Osteoblast (primary cell): Measurements from ENCODE around the gene ADIPOR2. TPM values are rescaled to one million over a fixed set of nuclear protein-coding genes. Genes with fewer than 3 reads are reported as not detected.

Experiments used
- DNase-seq: peaks from one replicate; pipeline ENCODE4 v3.0.0; 2011; ENCODE audit warnings: low spot score, mixed read lengths; ENCODE audit not compliant: insufficient read length; ENCODE audit errors: missing footprints
- H2AFZ ChIP-seq: 2 replicates; pipeline ENCODE4 v1.6.0; 2011; ENCODE audit warnings: mild to moderate bottlenecking, low read length
- H3K27ac ChIP-seq: 2 replicates; pipeline ENCODE4 v1.5.1; 2011; ENCODE audit warnings: mild to moderate bottlenecking, low read depth, low read length, moderate library complexity
- H3K27me3 ChIP-seq: 2 replicates; pipeline ENCODE4 v1.6.0; 2012; ENCODE audit warnings: mild to moderate bottlenecking, control low read depth, inconsistent platforms, low read length, moderate library complexity; ENCODE audit not compliant: insufficient read depth
- H3K36me3 ChIP-seq: 2 replicates; pipeline ENCODE4 v1.5.1; 2011; ENCODE audit warnings: mild to moderate bottlenecking, low read length, control low read depth, moderate library complexity; ENCODE audit not compliant: insufficient read depth
- H3K4me1 ChIP-seq: 2 replicates; pipeline ENCODE4 v1.5.1; 2011; ENCODE audit warnings: mild to moderate bottlenecking, low read length, control low read depth, moderate library complexity; ENCODE audit not compliant: insufficient read depth
- H3K4me2 ChIP-seq: 2 replicates; pipeline ENCODE4 v1.6.0; 2011; ENCODE audit warnings: mild to moderate bottlenecking, low read length; ENCODE audit not compliant: insufficient read depth
- H3K4me3 ChIP-seq: fragments of 200-600 bp; sonication (generic); 3 replicates; pipeline ENCODE4 v1.5.1; 2012; ENCODE audit warnings: mild to moderate bottlenecking, low read length, inconsistent platforms; ENCODE audit not compliant: insufficient read depth
- H3K79me2 ChIP-seq: 2 replicates; pipeline ENCODE4 v1.6.0; 2012; ENCODE audit warnings: mild to moderate bottlenecking, low read length, control low read depth, inconsistent platforms; ENCODE audit not compliant: insufficient read depth
- H3K9me3 ChIP-seq: 2 replicates; pipeline ENCODE4 v1.5.1; 2011; ENCODE audit warnings: low read depth, low read length, control low read depth
- H4K20me1 ChIP-seq: 2 replicates; pipeline ENCODE4 v1.6.0; 2012; ENCODE audit warnings: mild to moderate bottlenecking, low read length, control low read depth; ENCODE audit not compliant: insufficient read depth
- total RNA-seq: library from RNA; depleted of rRNA; stranded (reverse); fragments of >200 nt; gene quantifications from 2 replicates; pipeline ENCODE4 v1.2.3, GENCODE V29; 2012
- TF ChIP-seq, protein P1 (sequence below): IDR thresholded peaks from 2 replicates; pipeline ENCODE4 v1.5.1; 2011; ENCODE audit warnings: mild to moderate bottlenecking, low read depth, low read length, moderate library complexity; ENCODE audit errors: extremely low read depth

Gene ADIPOR2
- total RNA-seq, 1 donor, result 32.2 TPM

DNA sequence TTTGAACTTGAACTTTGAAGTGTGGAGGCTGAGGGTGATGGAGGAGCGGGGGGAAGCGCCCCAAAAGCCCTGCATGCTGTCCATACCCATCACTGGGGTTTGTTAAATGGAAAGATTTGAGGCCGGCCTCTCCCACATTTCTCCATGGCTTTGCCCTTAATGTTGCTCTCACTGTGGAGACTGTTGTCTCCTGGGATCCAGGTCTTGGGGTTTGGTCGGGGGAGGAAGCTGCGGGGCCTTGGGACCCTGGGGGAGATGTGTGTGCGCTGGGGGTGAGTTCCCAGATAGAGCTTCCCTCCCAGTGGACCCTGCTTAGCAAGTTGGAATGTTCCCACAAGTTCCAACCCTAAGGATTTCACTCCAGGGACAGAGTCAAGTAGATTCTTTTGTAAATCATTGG is 101.5 kb downstream of the ADIPOR2 start:
- Histone ChIP-seq H4K20me1 (no peaks in the 10 kb centered on the region), H3K9me3 (no peaks in the 10 kb centered on the region), H3K27ac (no peak overlapping the region), H2AFZ (no peak overlapping the region), H3K27me3 (peaks cover 4% of the 10 kb centered on the region), H3K79me2 (no peaks in the 10 kb centered on the region), H3K4me3 (no peak overlapping the region), H3K36me3 (peaks cover 2% of the 10 kb centered on the region), H3K4me2 (no peak overlapping the region), H3K4me1 (peaks cover 10% of the 10 kb centered on the region)
- TF ChIP-seq, protein P1, sequence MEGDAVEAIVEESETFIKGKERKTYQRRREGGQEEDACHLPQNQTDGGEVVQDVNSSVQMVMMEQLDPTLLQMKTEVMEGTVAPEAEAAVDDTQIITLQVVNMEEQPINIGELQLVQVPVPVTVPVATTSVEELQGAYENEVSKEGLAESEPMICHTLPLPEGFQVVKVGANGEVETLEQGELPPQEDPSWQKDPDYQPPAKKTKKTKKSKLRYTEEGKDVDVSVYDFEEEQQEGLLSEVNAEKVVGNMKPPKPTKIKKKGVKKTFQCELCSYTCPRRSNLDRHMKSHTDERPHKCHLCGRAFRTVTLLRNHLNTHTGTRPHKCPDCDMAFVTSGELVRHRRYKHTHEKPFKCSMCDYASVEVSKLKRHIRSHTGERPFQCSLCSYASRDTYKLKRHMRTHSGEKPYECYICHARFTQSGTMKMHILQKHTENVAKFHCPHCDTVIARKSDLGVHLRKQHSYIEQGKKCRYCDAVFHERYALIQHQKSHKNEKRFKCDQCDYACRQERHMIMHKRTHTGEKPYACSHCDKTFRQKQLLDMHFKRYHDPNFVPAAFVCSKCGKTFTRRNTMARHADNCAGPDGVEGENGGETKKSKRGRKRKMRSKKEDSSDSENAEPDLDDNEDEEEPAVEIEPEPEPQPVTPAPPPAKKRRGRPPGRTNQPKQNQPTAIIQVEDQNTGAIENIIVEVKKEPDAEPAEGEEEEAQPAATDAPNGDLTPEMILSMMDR, result no peak
- DNase-seq, result no peak

DNA sequence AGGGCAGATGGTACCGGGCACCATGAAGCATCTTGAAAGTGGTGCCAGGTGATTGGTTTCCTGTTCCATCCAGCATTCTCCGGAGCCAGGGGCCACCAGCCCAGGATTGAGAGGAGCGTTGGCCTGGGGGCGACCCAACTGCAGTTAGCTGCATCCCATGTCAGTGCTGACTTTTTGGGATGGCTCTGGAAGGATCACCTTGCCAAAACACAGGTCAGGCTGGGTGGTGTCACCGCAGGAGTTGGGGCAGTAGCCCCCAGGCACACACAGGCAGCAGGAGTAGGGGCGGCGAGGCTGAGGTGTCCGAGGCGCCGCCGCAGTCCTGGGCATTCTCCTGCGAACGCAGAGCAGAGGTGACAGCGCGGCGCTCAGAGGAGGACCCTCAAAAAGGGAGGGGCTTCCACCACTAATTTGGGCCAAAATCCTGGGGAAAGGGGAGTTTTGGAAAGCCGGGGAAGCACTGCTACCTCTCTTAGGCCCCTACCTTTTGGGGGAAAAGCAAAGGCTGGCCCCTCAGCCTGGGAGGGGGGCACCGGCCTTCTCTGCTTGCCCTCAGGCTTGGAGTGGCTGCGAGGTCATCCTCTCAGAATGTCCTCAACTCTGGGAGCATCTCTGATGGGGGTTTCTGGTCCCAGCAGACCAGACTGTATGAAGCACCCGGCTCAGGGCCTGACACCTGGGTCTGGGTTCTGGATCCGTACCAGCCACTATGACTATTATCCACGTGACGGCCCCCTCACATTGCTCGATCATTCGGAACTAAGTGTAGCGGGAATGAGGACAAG is 102.7 kb downstream of the ADIPOR2 start:
- H2AFZ ChIP-seq, result no peak overlapping the region
- no peaks in the 10 kb centered on the region for H3K9me3 ChIP-seq
- H4K20me1 ChIP-seq, result no peaks in the 10 kb centered on the region
- H3K27me3 ChIP-seq, result peaks cover 4% of the 10 kb centered on the region
- no peak overlapping the region for H3K27ac ChIP-seq
- DNase-seq, result no peak
- H3K4me3 ChIP-seq, result no peak overlapping the region
- peaks cover 10% of the 10 kb centered on the region for H3K4me1 ChIP-seq
- H3K36me3 ChIP-seq, result no peaks in the 10 kb centered on the region
- TF ChIP-seq, protein P1, result no peak
- H3K4me2 ChIP-seq, result no peak overlapping the region
- no peaks in the 10 kb centered on the region for H3K79me2 ChIP-seq

DNA sequence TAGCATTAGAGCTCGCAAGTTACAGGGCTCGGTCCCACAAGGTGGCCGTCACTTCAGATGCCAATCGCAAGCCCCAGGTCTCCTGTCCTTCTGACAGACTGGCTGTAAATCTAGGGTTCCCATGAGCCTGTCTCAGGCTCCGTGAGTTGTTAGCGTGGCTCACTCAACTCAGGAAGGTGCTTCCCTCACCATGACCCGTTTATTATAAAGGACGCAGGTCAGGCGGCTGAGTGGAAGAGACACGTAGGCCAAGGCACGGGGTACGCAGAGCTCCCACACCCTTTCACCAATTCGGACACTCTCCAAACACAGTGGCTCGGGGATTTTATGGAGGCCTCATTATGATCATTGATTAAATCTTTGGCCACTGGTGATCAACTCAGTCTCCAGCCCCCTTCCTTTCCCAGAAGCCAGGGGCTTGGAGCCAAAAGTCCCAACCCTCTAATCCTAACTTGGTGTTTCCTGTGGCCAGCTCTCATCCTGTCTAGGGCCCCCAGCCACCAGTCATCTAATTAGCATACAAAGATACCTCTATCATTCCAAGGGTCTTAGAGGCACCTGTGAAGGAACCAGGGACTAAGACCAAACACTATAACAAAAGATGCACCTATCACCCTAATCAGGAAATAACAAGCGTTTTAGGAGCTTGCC is 103.7 kb downstream of the ADIPOR2 start:
- Histone ChIP-seq H3K79me2 (no peaks in the 10 kb centered on the region), H3K27ac (no peak overlapping the region), H2AFZ (no peak overlapping the region), H3K36me3 (no peaks in the 10 kb centered on the region), H3K27me3 (peaks cover 4% of the 10 kb centered on the region), H4K20me1 (no peaks in the 10 kb centered on the region), H3K4me1 (peaks cover 10% of the 10 kb centered on the region), H3K9me3 (no peaks in the 10 kb centered on the region), H3K4me3 (no peak overlapping the region), H3K4me2 (no peak overlapping the region)
- TF ChIP-seq, protein P1, result no peak
- DNase-seq, result no peak

DNA sequence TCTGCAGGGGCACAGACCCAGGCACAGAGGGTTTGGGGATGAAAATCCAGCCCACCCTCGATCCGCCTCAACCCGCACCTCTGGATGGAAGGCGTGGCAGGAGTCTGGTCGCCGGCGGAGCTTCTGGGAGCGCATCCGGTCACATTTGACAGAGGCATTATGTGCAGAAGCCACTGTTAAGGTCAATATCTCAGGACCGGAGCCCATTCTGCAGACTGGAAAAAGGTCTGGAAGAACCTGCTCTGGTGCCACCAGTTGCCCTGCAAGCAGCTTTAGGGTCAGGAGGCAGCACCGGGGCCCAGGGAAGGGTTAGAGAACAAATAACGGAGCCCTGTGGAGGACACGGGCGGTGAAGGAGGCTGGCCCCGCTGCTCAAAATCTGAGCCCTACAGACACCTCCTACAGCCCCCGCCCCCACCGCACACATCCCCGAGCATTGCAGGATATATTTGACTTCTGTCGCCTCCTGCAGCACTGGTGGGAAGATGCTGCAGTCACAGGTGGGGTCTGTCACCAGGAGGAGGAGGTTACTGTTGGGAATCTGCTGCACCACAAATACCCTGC is 104.4 kb downstream of the ADIPOR2 start:
- H3K4me1 ChIP-seq, result peaks cover 10% of the 10 kb centered on the region
- DNase-seq, result no peak
- H4K20me1 ChIP-seq, result no peaks in the 10 kb centered on the region
- no peak overlapping the region for H3K27ac ChIP-seq
- no peaks in the 10 kb centered on the region for H3K9me3 ChIP-seq
- peaks cover 4% of the 10 kb centered on the region for H3K27me3 ChIP-seq
- H2AFZ ChIP-seq, result peak overlapping the region; percentile 88
- no peak overlapping the region for H3K4me3 ChIP-seq
- TF ChIP-seq, protein P1, result no peak
- H3K36me3 ChIP-seq, result no peaks in the 10 kb centered on the region
- H3K4me2 ChIP-seq, result peak overlapping the region; percentile 89
- no peaks in the 10 kb centered on the region for H3K79me2 ChIP-seq
